Left ventricle myocardium inferior (tissue), 1 donor: ENCODE data around the gene APP. TPM values are rescaled to one million over a fixed set of nuclear protein-coding genes. Genes with fewer than 3 reads are reported as not detected.

Source experiments
- DNase-seq: peaks from one replicate; pipeline ENCODE4 v3.0.0-alpha.2; 2020
- H3K27ac ChIP-seq: fragments of 200-600 bp; replicated peaks from 2 replicates; pipeline ENCODE4 v1.8.0; 2021
- H3K27me3 ChIP-seq: fragments of 200-600 bp; 2 replicates; pipeline ENCODE4 v1.8.0; 2021; ENCODE audit warnings: low read depth
- H3K36me3 ChIP-seq: fragments of 200-600 bp; 2 replicates; pipeline ENCODE4 v1.8.0; 2021
- H3K4me1 ChIP-seq: fragments of 200-600 bp; 2 replicates; pipeline ENCODE4 v1.8.0; 2021
- H3K4me3 ChIP-seq: fragments of 200-600 bp; 2 replicates; pipeline ENCODE4 v1.8.0; 2021; ENCODE audit warnings: mild to moderate bottlenecking, moderate library complexity
- H3K9me3 ChIP-seq: fragments of 200-600 bp; replicated peaks from 2 replicates; pipeline ENCODE4 v1.8.0; 2021
- intact Hi-C: fragments of 100-400 bp; cut with micrococcal nuclease; formaldehyde crosslinking; loops from one replicate; pipeline ENCODE4 v1.11.0; 2022
- total RNA-seq: library from RNA; stranded (reverse); fragmentation: NEBNext Ultra II Directional; extraction: Animal tissue kit (Norgen Biotek cat#: 25700); gene quantifications from one replicate; pipeline ENCODE4 v1.2.1, GENCODE V29; 2021
- TF ChIP-seq, protein P1 (sequence below): fragments of 200-600 bp; IDR thresholded peaks from 2 replicates; pipeline ENCODE4 v1.8.0; 2021; ENCODE audit warnings: antibody characterized with exemption, mild to moderate bottlenecking, borderline replicate concordance
- donor health status: DM: no; HTN: yes; CAD: no; lungs with severe emphysema.

The APP gene
- total RNA-seq, 1 donor from 2014 or later, result 332 TPM

DNA sequence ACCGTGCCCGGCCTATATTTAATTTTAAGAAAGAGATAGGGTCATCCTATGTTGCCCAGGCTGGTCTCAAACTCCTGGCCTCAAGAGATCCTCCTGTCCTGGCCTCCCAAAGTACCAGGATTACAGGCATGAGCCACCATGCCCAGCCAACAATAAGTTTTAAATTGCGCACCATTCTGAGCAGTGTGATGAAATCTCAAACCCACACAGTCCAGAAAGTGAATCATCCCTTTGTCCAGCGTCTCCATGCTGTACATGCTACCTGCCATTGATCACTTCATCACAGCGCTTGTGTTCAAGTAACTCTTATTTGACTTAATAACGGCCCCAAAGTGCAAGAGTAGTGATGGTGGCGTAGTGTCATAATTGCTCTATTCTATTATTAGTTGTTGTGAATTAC, 75.4 kb downstream of the APP start:
- TF ChIP-seq, protein P1, sequence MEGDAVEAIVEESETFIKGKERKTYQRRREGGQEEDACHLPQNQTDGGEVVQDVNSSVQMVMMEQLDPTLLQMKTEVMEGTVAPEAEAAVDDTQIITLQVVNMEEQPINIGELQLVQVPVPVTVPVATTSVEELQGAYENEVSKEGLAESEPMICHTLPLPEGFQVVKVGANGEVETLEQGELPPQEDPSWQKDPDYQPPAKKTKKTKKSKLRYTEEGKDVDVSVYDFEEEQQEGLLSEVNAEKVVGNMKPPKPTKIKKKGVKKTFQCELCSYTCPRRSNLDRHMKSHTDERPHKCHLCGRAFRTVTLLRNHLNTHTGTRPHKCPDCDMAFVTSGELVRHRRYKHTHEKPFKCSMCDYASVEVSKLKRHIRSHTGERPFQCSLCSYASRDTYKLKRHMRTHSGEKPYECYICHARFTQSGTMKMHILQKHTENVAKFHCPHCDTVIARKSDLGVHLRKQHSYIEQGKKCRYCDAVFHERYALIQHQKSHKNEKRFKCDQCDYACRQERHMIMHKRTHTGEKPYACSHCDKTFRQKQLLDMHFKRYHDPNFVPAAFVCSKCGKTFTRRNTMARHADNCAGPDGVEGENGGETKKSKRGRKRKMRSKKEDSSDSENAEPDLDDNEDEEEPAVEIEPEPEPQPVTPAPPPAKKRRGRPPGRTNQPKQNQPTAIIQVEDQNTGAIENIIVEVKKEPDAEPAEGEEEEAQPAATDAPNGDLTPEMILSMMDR, result no peak
- Histone ChIP-seq H3K36me3 (no peaks in the 10 kb centered on the region), H3K27ac (no peak overlapping the region), H3K9me3 (no peaks in the 10 kb centered on the region), H3K4me1 (no peaks in the 10 kb centered on the region), H3K4me3 (no peak overlapping the region), H3K27me3 (no peaks in the 10 kb centered on the region)
- intact Hi-C loops, result no loop called here
- no peak for DNase-seq

DNA sequence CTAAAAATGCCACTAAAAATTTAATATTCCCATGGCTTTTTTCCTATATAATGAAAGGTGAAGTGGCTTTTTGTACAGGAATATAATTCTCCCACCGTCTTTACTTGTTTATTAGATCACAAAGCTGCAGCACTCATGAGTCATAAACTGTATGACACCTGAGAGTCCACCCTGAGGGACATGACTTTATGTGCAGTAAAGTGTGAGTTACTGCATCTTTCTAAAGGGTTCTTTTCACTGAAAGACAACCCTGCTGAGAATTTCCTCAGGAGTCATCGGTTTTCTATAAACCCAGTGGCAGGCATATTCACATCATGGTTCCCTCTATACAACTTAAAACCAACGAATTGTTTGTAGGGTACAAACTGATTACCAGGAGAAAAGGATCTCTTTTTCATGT, 77.4 kb downstream of the APP start:
- intact Hi-C loops, result no loop called here
- Histone ChIP-seq H3K9me3 (no peaks in the 10 kb centered on the region), H3K36me3 (peaks cover 17% of the 10 kb centered on the region), H3K4me1 (no peaks in the 10 kb centered on the region), H3K27me3 (no peaks in the 10 kb centered on the region), H3K27ac (no peak overlapping the region), H3K4me3 (no peak overlapping the region)
- TF ChIP-seq, protein P1, result no peak
- no peak for DNase-seq

DNA sequence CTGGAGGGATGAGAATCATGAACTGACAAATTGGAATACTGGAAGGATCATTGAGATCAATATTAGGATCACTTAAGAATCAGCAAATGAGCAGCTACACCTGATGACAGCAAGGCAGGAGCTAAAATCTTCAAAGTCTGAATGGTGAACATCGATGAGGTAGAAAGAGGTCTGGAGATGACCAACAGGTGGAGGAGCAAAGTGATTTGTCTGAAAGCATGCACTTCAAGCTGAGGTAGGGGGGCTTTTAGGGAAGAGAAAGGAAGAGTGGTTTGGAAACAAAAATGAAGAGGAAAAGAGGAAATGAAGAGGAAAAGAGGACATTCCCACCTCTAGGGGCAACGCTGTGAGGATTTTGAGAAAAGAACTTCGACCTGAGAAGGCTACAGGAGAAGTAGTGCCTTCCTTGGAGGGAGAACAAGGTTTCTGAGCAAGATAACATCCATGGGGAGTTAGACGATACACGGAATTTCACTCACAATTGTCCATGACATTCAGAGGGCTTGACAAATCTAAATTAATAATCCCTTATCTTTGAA, 79.0 kb downstream of the APP start:
- no peak overlapping the region for H3K27ac ChIP-seq
- no peaks in the 10 kb centered on the region for H3K9me3 ChIP-seq
- H3K27me3 ChIP-seq, result no peaks in the 10 kb centered on the region
- H3K4me3 ChIP-seq, result no peak overlapping the region
- intact Hi-C loops, result no loop called here
- TF ChIP-seq, protein P1, result no peak
- H3K4me1 ChIP-seq, result no peaks in the 10 kb centered on the region
- no peak for DNase-seq
- H3K36me3 ChIP-seq, result peaks cover 17% of the 10 kb centered on the region

DNA sequence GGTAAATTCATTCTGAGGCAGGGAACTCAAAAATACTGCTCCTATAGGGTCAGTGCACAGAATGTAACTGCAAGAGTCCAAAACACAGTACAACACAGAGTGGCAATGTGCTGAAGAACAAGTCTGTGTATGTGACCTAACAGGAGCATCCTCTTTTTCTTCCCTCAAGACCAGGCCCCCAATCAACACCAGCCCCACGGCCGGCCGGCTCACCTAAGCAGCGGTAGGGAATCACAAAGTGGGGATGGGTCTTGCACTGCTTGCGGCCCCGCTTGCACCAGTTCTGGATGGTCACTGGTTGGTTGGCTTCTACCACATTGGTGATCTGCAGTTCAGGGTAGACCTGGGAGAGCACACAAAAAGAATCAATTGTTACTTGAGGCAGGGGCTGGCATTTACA, 80.8 kb downstream of the APP start:
- Histone ChIP-seq H3K27ac (no peak overlapping the region), H3K36me3 (peaks cover 17% of the 10 kb centered on the region), H3K9me3 (no peaks in the 10 kb centered on the region), H3K4me3 (no peak overlapping the region), H3K27me3 (no peaks in the 10 kb centered on the region), H3K4me1 (peaks cover 14% of the 10 kb centered on the region)
- no peak for DNase-seq
- intact Hi-C loops, result no loop called here
- TF ChIP-seq, protein P1, result no peak

DNA sequence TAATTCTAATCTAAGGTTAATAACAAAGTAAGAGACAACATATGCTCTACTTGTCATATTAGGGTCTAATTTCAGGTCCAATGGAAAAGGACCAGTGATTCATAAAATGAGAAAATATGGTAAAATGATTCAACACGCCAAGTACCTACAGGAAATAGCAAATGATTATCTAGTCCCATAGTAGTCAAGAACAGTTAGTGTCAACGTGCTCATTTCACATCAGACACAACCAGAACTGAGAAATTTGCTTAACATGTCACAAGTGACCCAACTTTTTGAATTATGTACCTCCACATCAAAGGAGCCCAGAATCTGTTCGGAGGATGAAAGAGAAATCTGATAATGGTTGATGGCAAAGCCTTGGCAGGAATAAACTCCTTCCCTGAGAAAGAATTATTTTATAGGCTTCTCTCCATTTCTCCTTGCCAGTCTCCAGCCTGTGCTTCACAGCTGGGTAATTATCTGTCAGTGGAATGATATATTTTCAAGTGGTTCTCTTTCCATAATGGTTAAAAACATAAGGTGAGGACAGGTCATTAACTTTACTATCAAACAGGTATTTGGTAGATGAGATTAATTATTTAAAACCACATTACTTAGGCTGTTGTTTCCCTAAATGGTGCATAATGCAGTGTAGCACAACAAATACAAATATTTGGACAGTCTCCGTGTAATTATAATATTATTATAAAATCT, 83.2 kb downstream of the APP start:
- intact Hi-C loops, result no loop called here
- Histone ChIP-seq H3K9me3 (no peaks in the 10 kb centered on the region), H3K27ac (no peak overlapping the region), H3K27me3 (no peaks in the 10 kb centered on the region), H3K36me3 (peaks cover 17% of the 10 kb centered on the region), H3K4me3 (no peak overlapping the region), H3K4me1 (peaks cover 28% of the 10 kb centered on the region)
- TF ChIP-seq, protein P1, result no peak
- DNase-seq, result no peak
